Left colon (tissue), 2 donors: ENCODE results near the gene FAM174B. TPM values are rescaled to one million over a fixed set of nuclear protein-coding genes. Genes with fewer than 3 reads are reported as not detected.
A peak's percentile ranks its signal among the peaks of the same experiment; 100 is the strongest.
"Not testable (repeated sequence)": the region's sequence is repeated elsewhere in the genome, so short reads cannot be mapped to it uniquely, and the experiment has no call there.

ENCODE experiments used
- ATAC-seq: fragments of 200-7000 bp; cut with Tn5 transposase; one replicate; pipeline ENCODE4 v1.9.1; 2020; ENCODE audit warnings: mild to moderate bottlenecking, moderate library complexity
- DNase-seq, 2 donors: peaks; one replicate each; pipeline ENCODE4 v3.0.0-alpha.2; 2020
- intact Hi-C, 2 donors: fragments of 100-400 bp; cut with DNase I in 1 of 2; cut with micrococcal nuclease in 1 of 2; formaldehyde crosslinking; loops; one replicate each; pipeline versions ENCODE4 v1.11.2 to v1.14.0; 2022; cut with DNase I, micrococcal nuclease
- total RNA-seq, 2 donors: library from RNA; stranded (reverse); fragmentation: NEBNext Ultra II Directional; extraction: Animal tissue kit (Norgen Biotek cat#: 25700); gene quantifications; one replicate each; pipeline ENCODE4 v1.2.1, GENCODE V29; 2021
- donor health status: DM: no; HTN: no; CAD: no.
- donor health status: DM: yes; HTN: yes; CAD: no.

The FAM174B gene
- total RNA-seq, 2 donors from 2014 or later: 29.5 to 32.4 TPM

DNA sequence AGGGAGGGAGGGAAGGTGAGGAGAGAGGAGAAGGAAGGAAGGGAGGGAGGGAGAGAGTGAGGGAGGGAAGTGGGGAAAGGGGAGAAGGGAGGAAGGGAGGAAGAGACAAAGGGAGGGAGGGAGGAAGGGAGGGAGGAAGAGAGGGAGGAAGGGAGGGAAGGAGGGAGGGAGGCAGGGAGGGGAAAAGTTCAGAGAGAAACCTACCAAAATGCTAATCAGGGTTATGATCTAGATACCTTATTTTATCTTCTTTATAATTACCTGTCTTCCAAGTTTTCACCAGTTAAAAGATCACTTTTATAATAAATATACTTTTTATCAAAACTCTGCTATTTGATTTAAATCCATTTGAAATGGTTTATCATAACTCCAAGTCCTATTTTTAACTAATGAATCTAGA, 44.4 kb downstream of the FAM174B start:
- intact Hi-C loops: no loop called here
- ATAC-seq: no peak
- DNase-seq: no peak

DNA sequence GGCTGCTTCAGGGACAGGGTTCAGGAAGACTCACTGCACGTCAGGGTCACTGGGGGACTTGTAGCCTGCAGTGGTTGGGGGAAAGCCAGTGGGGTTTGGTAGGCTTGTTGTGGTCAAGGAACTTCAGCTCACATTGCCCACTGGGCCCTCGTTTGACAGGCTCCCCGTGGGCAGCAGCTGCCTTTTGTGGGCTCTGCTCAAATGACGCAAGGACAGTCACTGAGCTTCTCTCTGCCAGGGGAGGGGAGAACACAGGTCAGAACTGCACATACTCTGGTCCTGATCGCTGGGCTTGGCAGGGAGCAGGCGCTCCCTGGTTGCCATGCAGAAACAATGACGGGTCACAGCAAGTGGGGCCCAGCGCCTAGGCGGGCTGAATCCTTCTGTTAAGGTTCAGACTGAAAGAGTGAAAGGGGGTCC, 45.5 kb downstream of the FAM174B start:
- intact Hi-C loops: no loop called here
- ATAC-seq (no peak), DNase-seq (no peak)

DNA sequence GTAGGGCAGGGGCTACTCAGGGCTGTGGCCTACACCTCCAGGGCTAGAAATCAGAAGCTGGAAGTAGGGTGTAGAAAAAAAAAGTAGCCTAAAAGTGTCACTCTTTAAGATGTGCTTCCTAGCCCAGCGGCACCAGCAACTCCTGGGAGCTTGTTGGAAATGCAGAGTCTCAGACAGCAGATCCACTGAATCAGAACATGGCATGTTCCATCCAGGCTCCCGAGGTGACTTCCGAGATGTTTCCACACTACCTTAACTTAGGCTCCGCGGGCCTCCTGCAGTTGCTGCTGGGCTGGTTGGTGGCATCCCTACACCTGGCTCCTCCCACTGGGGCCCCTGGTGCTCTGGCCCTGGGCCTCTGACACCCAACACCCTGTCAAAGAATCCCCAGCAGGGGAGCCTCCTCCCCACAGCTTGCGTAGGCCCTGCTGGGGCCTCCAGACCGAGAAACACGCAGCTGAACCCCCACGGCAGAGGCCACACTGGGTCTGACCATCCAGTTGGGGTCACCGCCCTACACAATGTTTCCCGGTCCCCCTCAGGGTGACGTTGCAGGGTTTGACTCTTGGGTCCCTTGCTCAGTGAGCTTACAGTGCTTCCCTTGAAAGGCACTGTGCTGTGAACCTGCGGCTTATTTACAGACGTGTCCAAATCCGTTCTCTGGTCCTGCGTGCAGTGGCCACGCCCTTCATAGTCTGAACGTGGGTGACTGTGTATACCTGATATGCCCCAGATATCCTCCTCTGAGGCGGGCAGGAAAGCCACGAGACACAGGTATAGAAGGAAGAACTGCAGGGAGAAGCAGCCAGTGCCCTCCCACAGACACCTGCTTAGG, 46.5 kb downstream of the FAM174B start:
- ATAC-seq: no peak
- intact Hi-C loops: no loop called here
- DNase-seq: no peak

DNA sequence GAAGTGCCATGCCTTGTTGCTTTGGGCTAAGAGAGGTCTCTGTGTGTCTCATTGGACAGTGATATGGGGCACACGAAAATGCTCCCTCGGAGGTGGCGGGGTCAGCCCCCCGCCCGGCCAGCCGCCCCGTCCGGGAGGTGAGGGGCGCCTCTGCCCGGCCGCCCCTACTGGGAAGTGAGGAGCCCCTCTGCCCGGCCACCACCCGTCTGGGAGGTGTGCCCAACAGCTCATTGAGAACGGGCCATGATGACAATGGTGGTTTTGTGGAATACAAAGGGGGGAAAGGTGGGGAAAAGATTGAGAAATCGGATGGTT, 48.8 kb downstream of the FAM174B start:
- ATAC-seq, intact Hi-C loops, DNase-seq: not testable (repeated sequence)

DNA sequence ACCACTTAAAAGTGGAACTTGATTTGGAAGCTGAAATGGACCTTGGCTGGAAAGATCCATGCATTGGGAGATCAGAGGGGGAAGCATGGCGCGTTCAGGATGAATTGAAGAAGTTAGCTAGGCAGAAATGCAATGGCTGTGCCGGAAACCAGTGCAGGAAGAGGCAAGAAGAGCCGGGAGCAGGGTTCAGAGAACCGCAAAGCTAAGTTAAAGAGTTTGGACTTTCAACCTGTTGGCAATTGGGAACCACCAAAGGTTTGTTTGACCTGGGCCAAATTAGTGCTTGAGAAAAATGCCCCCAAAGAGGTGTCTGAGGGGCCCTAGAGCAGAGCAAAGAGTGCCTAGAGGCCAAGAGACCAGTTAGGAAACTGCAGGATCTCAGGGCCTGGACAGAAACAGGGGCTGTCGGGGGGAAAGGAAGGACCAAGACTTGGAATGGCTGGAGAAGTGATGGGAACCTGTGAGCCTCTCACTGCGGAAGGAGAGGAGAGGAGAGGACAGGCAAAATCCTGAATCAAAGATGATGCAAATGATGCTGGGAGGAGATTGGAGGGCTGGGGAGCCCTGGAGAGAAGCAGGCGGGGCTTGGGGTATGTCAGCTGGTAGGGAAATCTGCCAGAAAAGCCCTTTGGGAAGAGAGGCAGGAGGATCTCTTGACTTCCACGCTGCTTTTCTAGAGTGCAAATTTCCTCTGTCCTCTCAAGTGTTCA, 49.3 kb downstream of the FAM174B start:
- no peak for ATAC-seq
- intact Hi-C loops: no loop called here
- DNase-seq: no peak

DNA sequence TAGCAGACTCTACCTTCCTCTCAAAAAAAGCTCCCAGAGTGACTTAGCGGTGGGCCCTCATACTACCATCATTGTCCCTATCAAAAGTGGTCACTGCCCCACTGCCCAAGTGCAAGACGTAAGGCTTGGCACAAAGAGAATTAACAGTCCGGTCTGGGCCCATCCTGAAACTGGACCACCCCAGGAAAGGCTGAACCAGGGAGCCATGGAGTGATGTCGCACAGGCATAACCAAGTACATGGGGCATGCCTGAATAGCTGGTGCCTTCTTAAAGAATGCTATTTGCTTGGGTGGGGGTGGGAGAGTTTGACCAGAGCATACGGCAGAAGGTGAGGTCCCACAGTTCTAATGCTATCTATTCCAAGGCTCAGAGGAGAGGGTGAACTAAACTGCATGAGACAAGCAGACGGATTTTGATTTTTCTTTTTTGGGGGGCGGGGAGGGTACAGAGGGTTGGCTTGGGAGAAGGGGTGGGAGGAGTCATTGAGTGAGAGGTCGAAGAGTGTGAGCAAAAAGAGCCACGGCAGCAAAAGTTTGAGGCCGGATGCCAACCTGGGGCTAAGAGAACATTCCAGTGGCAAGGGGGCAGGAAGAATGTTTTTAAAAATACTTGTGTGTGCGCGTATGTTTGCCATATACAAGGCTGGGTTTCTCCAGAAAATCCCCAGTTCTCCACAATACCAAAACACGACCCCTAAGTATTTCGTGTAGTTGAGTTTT, 50.2 kb downstream of the FAM174B start:
- intact Hi-C loops: no loop called here
- DNase-seq (no peak), ATAC-seq (no peak)

DNA sequence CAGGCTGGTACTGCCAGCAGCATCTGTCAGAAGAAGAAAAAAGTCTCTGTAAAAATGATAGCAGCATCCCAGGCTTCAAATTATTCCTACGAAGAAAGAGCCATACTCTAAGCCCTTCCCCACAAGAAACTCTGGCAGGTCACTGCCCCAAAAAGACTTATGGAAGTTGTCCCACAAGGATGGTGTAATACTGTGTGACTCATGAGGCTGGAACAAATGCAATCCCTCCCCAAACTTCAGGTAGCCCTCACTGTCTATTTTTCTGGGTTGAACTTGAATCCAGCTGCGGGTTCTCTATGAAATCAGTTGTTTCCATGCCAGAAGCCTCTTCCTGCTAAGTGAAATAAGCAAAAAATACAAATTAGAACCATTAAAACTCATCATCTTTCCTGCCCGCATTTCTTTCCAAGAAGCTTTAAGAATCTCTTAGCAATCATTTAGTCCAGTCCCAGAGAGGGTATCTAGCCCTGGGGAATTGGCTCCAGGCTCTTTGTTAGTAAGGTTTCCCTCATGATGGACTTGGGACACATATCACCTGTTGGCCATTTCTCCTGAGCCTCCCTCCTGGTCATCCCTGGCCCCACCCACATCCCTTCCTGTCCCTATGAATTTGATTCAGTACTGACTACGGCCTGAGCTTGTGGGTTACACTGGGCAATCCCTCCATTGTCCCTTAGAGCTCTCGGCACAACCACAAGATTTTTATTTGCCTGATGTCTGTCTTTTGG, 51.7 kb downstream of the FAM174B start:
- DNase-seq (no peak), ATAC-seq (no peak)
- intact Hi-C loops: no loop called here

DNA sequence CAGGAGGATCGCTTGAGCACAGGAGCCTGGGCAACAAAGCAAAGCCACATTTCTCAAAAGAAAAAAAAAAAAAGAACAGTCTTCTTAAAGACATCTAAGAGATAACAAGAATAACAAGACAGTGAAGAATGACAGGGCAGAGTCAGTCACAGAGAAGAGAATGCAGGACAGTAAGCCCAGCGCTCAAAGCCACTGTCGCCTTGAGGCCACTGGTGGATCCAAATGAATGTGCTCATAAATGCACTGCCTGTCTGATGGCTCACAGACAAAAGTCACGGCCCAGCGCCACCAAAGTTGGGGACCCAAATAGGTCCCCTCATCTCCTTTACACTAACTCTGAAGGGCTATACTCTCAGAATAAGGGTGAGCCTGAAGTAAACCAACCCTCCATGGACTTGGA, 52.3 kb downstream of the FAM174B start:
- intact Hi-C loops: no loop called here
- ATAC-seq: no peak
- no peak for DNase-seq

DNA sequence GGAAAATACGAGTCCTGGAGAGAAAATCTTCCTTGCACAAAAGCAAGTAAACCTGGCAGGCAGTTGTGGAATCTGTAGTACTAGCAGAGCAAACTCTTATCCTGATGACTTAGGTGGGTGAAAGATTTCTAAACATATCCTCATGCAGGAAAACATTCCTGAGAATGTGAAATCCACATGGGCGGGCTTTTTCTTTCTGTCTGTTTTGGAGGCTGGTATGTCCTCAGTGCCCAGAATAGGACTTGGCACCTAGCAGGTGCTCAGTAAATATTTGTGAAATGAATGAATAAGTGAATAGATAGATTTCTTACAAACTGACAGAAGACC, 53.3 kb downstream of the FAM174B start:
- intact Hi-C loops: no loop called here
- no peak for DNase-seq
- ATAC-seq: no peak

DNA sequence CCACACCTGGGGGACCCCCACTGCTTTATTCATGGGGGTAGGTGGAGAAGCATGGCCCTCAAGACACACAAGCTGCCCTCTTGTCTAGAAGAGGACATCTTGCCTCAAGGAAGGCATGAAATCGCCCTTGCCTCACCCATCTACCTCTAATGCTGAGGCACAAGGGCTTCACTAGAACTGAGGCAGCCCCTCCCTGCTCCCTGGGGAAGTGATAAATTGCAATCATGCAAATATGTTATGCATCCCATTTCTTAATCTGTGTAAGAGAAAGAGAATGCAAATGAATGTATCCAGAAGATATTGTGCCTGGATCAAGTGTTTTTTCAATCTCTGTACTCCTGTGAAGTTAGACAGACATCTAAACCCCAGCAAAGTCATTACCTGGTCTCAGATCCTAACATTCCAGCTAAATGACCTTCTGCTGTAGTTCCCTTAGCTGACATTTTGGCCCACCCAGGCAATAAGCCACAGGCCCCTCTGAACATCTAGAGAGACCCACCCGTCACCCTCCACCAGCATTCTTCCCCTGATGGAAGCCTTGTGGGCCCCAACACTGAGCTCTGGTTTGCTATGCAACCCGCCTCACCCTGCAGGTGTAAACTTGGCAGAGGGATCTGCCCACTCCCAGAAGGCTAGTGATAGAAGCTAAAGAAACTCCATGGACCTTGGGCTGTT, 53.8 kb downstream of the FAM174B start:
- DNase-seq (no peak), ATAC-seq (no peak)
- intact Hi-C loops: no loop called here

DNA sequence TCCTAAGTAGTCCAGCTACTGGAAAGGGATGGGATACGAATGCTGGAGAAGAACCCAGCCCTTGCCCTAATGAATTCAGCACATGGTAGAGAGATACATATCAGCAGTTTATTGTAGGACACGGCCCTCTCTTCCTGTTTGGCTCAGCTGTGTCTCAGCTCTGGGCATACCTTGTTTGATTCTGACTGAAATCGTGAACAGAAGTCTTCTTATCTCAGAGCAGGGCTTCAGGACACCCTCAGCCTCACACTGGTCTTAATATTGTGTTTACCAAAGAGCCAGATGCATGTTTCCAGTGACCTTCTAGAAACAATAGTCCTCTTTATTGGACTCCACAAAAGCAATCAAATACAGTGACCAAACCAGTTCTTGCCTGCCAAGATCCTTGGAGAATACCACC, 54.7 kb downstream of the FAM174B start:
- ATAC-seq: peak; percentile 56
- DNase-seq: no peak
- intact Hi-C loops: no loop called here

DNA sequence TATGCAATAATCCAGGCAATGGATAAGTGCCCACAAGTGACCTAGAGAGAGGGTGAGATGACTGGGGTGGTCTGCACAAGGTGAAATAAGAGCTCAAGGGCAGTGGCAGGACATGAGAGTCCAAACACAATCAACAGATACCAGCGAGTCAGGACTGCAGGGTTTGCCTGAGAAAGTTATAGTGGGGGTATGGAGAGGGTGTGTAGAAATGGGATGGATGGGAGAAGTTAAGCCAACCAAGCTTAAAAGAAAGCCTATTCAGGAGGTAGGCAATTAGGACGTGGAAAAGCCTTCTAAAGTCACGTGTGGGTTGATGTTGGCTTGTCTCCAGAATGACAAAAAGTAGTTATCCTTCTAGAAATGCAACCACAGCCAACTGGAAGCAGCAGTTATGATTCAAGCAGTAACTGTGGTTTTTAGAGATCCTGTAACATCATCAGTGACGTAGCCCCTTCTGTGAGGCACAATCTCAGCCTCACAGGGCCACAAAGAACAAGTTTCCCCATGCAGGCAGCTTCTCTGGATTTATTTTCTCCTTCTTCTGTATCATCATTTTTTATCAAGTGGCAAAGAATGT, 56.1 kb downstream of the FAM174B start:
- intact Hi-C loops: no loop called here
- DNase-seq (no peak), ATAC-seq (no peak)

DNA sequence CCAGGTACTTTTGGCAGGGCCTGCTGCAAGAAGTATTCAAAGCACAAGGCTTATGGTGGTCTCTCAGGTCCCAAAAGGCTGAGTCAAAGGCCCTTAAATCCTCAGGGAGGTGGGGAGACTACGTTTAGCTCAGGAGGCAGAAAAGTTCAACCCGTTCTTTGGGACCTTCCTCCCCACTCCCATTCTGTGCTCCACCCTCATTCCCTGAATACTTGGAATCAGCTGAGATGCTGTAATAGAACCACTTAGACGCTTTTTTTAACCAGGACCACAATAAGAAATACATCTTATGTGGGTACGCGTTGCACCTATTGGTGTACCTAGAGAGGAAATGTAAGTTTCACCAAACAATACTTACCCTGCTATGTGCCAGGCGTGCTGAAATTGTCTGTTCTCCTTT, 58.0 kb downstream of the FAM174B start:
- no peak for ATAC-seq
- intact Hi-C loops: no loop called here
- DNase-seq: no peak

DNA sequence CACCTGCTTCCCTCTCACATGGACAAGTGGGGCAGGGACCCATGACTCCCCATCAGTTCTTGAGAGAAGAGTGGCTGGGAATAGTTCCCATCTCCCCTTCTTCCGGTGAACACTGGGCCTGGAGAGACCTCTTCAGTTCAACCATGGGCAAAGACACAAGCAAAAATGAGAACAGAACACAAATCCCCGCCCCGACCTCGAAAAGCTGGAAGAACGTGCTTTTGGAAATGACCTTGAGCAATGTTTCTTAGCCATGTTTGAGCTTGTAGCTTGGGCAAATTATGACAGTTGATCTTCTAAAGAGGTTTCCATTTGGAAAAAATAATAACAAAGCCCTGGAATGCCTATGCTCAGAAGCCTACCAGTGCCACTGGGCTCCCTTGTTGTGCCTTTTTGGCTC, 59.0 kb downstream of the FAM174B start:
- intact Hi-C loops: no loop called here
- ATAC-seq: no peak
- DNase-seq: no peak

DNA sequence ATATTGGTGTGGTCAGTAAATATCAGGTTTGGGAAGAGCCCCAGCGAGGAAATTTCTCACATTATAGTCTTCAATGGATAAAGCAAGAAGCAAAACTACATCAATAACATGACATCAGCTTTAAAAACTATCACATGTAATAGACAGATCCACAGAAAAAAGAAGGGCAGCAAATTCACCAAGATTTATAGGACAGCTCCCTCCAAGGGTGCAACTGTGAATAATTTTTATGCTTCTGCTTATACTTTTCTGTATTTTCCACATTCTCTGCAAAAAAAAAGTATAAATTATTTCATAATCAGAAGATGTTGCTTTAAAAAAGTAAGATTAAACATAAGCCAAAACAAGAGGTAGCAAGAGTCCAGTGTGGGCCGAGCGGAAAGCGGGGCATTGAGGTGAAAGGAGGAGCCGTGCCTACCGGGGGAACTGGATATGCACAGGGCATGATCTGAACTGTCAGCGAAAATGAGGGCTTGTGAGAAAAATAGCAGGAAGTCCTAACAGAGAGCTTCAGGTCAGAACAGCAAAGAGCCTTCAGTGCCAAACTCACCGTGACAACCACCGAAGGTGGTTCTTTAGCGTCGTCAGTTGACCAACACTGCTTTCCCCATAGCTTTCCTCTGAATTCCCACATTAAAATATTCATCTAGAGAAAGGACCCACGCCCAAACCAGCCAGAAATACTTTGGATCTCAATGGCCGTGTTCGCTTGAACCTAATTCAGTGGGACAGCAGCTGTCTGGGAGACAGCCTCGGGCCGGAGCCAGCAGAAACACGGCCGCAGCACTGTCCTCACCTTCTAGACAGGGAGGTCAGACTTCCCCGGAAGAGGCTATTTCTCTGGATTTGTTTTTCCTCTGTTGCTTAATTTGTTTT, 59.8 kb downstream of the FAM174B start:
- intact Hi-C loops: no loop called here
- ATAC-seq: no peak
- no peak for DNase-seq

DNA sequence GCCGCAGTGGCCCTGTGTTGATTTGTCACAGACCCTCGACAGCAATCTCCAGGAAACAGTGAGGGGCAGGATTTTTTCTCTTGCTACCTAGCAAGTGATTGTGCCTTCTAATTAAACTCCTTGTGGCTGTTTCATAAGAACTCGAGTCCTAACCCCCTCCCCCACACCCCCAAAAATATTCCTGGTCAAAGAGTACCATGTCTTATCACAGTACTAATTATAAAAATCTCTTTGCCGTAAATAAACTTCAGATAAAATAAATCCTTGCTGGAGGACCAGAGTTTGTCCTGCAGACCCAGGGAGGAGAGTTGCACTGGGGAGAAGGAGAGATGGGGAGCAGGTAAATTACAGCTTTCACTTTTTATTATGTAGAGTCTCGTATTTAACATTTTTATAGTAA, 64.3 kb downstream of the FAM174B start:
- ATAC-seq (no peak), DNase-seq (no peak)
- intact Hi-C loops: no loop called here

DNA sequence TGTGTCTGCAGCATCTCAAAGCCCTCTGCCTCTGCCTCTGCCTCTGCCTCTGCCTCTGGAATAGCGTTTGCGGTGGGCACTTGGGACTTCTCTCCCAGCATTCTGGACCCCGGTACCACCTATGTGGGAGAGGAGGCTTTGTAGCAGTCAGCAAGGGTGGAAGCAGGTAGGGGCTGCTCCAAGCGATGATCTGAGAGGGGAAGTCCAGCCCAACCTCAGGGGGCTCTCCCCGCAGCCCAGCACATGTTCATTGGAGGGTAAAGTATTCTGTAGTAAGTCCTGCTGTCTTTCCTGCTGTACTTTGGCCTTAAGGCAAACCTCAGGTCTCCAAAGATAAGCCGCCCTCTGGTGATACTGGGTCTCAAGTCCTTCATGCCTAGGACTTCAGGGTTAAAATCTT, 68.6 kb downstream of the FAM174B start:
- ATAC-seq: no peak
- intact Hi-C loops: no loop called here
- DNase-seq: no peak
